GM23248 (cell line): ENCODE results near the gene NF1.

ENCODE experiments used
- EZH2 ChIP-seq: fragments of 200-600 bp; sonication (generic); IDR thresholded peaks from 2 replicates; pipeline ENCODE4 v1.6.1; 2018; ENCODE audit warnings: antibody characterized with exemption, mild to moderate bottlenecking; ENCODE audit not compliant: insufficient read depth, poor library complexity, severe bottlenecking
- EZH2phosphoT487 ChIP-seq: fragments of 200-600 bp; sonication (generic); IDR thresholded peaks from 2 replicates; pipeline ENCODE4 v1.6.1; 2018; ENCODE audit warnings: antibody characterized with exemption, moderate library complexity, mild to moderate bottlenecking, low read depth; ENCODE audit not compliant: insufficient read depth

GRCh38 chr17:31200287-31200686, 105.5 kb downstream of the NF1 start:
- TF ChIP-seq EZH2: no peak
- TF ChIP-seq EZH2phosphoT487: no peak
